Vagina (tissue), 2 donors: Measurements from ENCODE around the gene ZRANB3.

Experiments used
- CTCF ChIP-seq, 3 experiments: fragments of 450-650 bp in 2 of 3; fragments of 200-600 bp in 1 of 3; sonication (generic) in 1 of 3; IDR thresholded peaks; one replicate each; pipeline ENCODE4 v1.5.1; 2017 to 2019; ENCODE audit warnings: antibody characterized with exemption in 3 of 3, mild to moderate bottlenecking in 2 of 3, moderate library complexity in 2 of 3
- POLR2A ChIP-seq, 2 donors: fragments of 450-650 bp; IDR thresholded peaks; one replicate each; pipeline ENCODE4 v1.6.1; 2017; ENCODE audit warnings: antibody characterized with exemption in 2 of 2, mild to moderate bottlenecking in 2 of 2, moderate library complexity in 2 of 2
- POLR2AphosphoS5 ChIP-seq, 2 donors: sonication (generic); formaldehyde crosslinking; IDR thresholded peaks; one replicate each; pipeline ENCODE4 v1.9.0; 2017; ENCODE audit warnings: antibody characterized with exemption in 2 of 2, mild to moderate bottlenecking in 2 of 2, low read depth in 1 of 2; ENCODE audit not compliant: insufficient read depth in 1 of 2

GRCh38 chr2:135183822-135184221 is 347.2 kb downstream of the ZRANB3 start:
- TF ChIP-seq CTCF (IDR thresholded peaks at IDR 0.05) (no peak), POLR2A (IDR thresholded peaks at IDR 0.05) (no peak), POLR2AphosphoS5 (IDR thresholded peaks at IDR 0.05; ENCODE audit: insufficient read depth in 1 of 2, low read depth in 1 of 2) (no peak)
